SJCRH30 (cell line): ENCODE results near the gene PTH1R. TPM values are rescaled to one million over a fixed set of nuclear protein-coding genes. Genes with fewer than 3 reads are reported as not detected.

Experiments
- DNase-seq, 2 experiments: peaks; one replicate each; pipeline ENCODE4 v3.0.0-alpha.2; 2015 to 2020
- H3K27ac ChIP-seq: fragments of 250-450 bp; sonication (Bioruptor Pico); 2 replicates; pipeline ENCODE4 v1.5.1; 2020; ENCODE audit warnings: mild to moderate bottlenecking, moderate library complexity
- H3K27me3 ChIP-seq: fragments of 250-450 bp; sonication (Bioruptor Pico); 2 replicates; pipeline ENCODE4 v1.5.1; 2020; ENCODE audit warnings: mild to moderate bottlenecking, moderate library complexity
- H3K36me3 ChIP-seq: fragments of 250-450 bp; sonication (Bioruptor Pico); 2 replicates; pipeline ENCODE4 v1.5.1; 2020; ENCODE audit warnings: mild to moderate bottlenecking, moderate library complexity
- H3K4me1 ChIP-seq: fragments of 250-450 bp; sonication (Bioruptor Pico); 2 replicates; pipeline ENCODE4 v1.5.1; 2020; ENCODE audit warnings: mild to moderate bottlenecking, moderate library complexity
- H3K4me3 ChIP-seq: fragments of 250-450 bp; sonication (Bioruptor Pico); 2 replicates; pipeline ENCODE4 v1.5.1; 2020; ENCODE audit warnings: mild to moderate bottlenecking, moderate library complexity
- H3K9me3 ChIP-seq: fragments of 250-450 bp; sonication (Bioruptor Pico); replicated peaks from 2 replicates; pipeline ENCODE4 v1.5.1; 2020; ENCODE audit warnings: mild to moderate bottlenecking, moderate library complexity
- total RNA-seq: library from RNA; depleted of rRNA; stranded (reverse); fragments of >200 nt; shearing (Covaris generic); gene quantifications from 2 replicates; pipeline ENCODE4 v1.2.3, GENCODE V29; 2014

Gene PTH1R
- total RNA-seq, 1 experiment from 2014 or later = 6.7 TPM

DNA sequence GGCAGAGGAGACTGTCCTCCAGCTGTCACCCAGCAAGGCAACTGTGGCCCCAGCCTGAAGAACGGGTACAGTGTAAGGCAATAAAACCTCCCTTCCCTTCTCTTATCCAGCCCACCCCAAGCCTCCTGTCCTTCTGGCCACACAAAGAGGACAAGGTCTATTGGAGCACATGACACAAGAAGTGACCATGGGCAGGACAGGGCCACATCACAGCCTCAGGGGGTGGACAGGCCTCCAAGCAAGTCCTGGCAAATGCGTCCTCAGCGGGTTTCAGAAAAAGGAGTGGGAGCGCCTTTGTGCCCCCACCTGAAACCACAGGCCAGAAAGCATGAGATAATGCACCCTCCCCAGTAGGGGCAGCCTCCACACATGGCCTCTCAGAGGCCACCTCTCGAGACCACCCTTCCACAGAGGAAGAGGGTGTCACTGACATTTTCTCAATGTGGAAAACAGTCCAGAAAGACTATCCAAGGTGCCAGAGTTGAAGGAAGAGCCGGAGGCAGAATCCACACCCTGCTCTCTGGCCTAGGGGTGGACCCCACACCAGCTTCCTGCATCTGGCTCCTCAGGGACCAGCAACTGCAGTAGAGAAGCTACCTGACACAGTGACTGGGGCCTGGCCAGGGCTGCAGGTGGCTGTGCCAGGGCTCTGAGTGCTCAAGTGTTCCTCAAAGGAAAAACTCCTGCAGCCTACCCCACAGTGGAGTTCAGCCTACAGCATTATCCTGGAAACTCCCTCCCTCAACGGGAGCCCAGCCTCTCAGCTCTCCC is 55.1 kb downstream of the PTH1R start:
- Histone ChIP-seq H3K4me1 (peaks cover 37% of the 10 kb centered on the region), H3K36me3 (peaks cover 14% of the 10 kb centered on the region), H3K4me3 (no peak overlapping the region), H3K27me3 (no peaks in the 10 kb centered on the region), H3K9me3 (no peaks in the 10 kb centered on the region), H3K27ac (no peak overlapping the region)
- DNase-seq = no peak

GRCh38 chr3:46933261-46933660 is 55.7 kb downstream of the PTH1R start:
- no peak overlapping the region for H3K4me3 ChIP-seq
- no peaks in the 10 kb centered on the region for H3K9me3 ChIP-seq
- H3K27me3 ChIP-seq = no peaks in the 10 kb centered on the region
- peaks cover 37% of the 10 kb centered on the region for H3K4me1 ChIP-seq
- DNase-seq = no peak
- no peak overlapping the region for H3K27ac ChIP-seq
- H3K36me3 ChIP-seq = peaks cover 13% of the 10 kb centered on the region

GRCh38 chr3:46934072-46934471 is 56.6 kb downstream of the PTH1R start:
- Histone ChIP-seq H3K36me3 (peaks cover 7% of the 10 kb centered on the region; the same call in 1 of the 2 replicates), H3K27me3 (no peaks in the 10 kb centered on the region), H3K4me3 (no peak overlapping the region), H3K4me1 (peaks cover 37% of the 10 kb centered on the region), H3K27ac (no peak overlapping the region), H3K9me3 (no peaks in the 10 kb centered on the region)
- no peak for DNase-seq

- peaks cover 37% of the 10 kb centered on the region for H3K4me1 ChIP-seq
- H3K27ac ChIP-seq = no peak overlapping the region; the same call in 1 of the 2 replicates
- peaks cover 5% of the 10 kb centered on the region for H3K36me3 ChIP-seq
- H3K4me3 ChIP-seq = no peak overlapping the region
- no peaks in the 10 kb centered on the region for H3K27me3 ChIP-seq
- DNase-seq = peak in 1 of 2 experiments; percentile 32
- H3K9me3 ChIP-seq = no peaks in the 10 kb centered on the region
Measured at GRCh38 chr3:46934498-46935167, 57.1 kb downstream of the PTH1R start.

- Histone ChIP-seq H3K4me1 (peaks cover 37% of the 10 kb centered on the region), H3K4me3 (no peak overlapping the region), H3K27ac (peak overlapping the region; percentile 29), H3K9me3 (no peaks in the 10 kb centered on the region), H3K27me3 (no peaks in the 10 kb centered on the region), H3K36me3 (peaks cover 9% of the 10 kb centered on the region)
- peak; percentile 86 to 87 for DNase-seq
Measured at GRCh38 chr3:46935168-46935858, 57.8 kb downstream of the PTH1R start.

- DNase-seq = no peak
- H3K36me3 ChIP-seq = peaks cover 9% of the 10 kb centered on the region
- H3K27ac ChIP-seq = peak overlapping the region; percentile 29
- H3K4me3 ChIP-seq = no peak overlapping the region
- no peaks in the 10 kb centered on the region for H3K9me3 ChIP-seq
- peaks cover 37% of the 10 kb centered on the region for H3K4me1 ChIP-seq
- H3K27me3 ChIP-seq = no peaks in the 10 kb centered on the region
Measured at GRCh38 chr3:46935989-46936558, 58.6 kb downstream of the PTH1R start.

DNA sequence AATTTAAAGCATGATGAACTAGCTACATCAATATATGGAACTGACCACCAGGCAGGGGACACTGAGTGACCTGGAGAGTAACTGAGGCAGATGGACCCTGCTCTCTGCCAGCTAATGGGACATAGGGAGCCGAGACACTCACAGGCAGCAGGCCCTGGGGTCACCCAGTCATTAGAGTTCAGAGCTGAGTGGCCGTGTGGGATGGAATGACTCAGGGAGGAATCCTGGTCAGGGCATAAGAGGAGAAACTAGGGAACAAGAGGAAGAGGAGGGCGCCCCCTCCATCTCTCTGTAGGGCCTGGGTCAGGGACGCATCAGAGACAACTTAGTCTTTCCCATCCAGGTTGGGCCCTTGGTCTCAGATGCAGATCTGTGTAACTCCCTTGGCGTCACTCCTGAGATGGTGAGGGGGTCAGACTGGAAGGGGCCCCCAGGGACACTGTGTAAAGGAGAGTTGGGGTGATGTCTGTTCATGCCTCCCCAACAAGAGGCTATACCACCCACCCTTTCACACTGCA is 59.3 kb downstream of the PTH1R start:
- H3K36me3 ChIP-seq = peaks cover 9% of the 10 kb centered on the region
- no peaks in the 10 kb centered on the region for H3K27me3 ChIP-seq
- DNase-seq = no peak
- no peaks in the 10 kb centered on the region for H3K9me3 ChIP-seq
- H3K4me3 ChIP-seq = no peak overlapping the region
- peaks cover 32% of the 10 kb centered on the region for H3K4me1 ChIP-seq
- H3K27ac ChIP-seq = no peak overlapping the region

GRCh38 chr3:46938118-46938517 is 60.6 kb downstream of the PTH1R start:
- peaks cover 24% of the 10 kb centered on the region for H3K4me1 ChIP-seq
- H3K4me3 ChIP-seq = no peak overlapping the region
- no peaks in the 10 kb centered on the region for H3K27me3 ChIP-seq
- H3K9me3 ChIP-seq = no peaks in the 10 kb centered on the region
- H3K36me3 ChIP-seq = peaks cover 9% of the 10 kb centered on the region
- H3K27ac ChIP-seq = no peak overlapping the region
- DNase-seq = no peak

- H3K36me3 ChIP-seq = peaks cover 9% of the 10 kb centered on the region
- peaks cover 28% of the 10 kb centered on the region for H3K4me1 ChIP-seq
Measured at GRCh38 chr3:46939578-46940445, 62.3 kb downstream of the PTH1R start.

GRCh38 chr3:46942076-46942475 is 64.6 kb downstream of the PTH1R start:
- Histone ChIP-seq H3K27ac (no peak overlapping the region), H3K36me3 (peaks cover 15% of the 10 kb centered on the region), H3K27me3 (no peaks in the 10 kb centered on the region), H3K9me3 (no peaks in the 10 kb centered on the region), H3K4me1 (peaks cover 13% of the 10 kb centered on the region), H3K4me3 (no peak overlapping the region)
- DNase-seq = no peak

More at GRCh38 chr3:46939578-46940445, 62.3 kb downstream of the PTH1R start:
- H3K27me3 ChIP-seq = no peaks in the 10 kb centered on the region
- no peak overlapping the region for H3K4me3 ChIP-seq
- no peak for DNase-seq
- H3K27ac ChIP-seq = no peak overlapping the region
- no peaks in the 10 kb centered on the region for H3K9me3 ChIP-seq

- Histone ChIP-seq H3K36me3 (peaks cover 11% of the 10 kb centered on the region), H3K27me3 (no peaks in the 10 kb centered on the region), H3K9me3 (no peaks in the 10 kb centered on the region), H3K27ac (no peak overlapping the region), H3K4me1 (peaks cover 19% of the 10 kb centered on the region), H3K4me3 (no peak overlapping the region)
- no peak for DNase-seq
Measured at GRCh38 chr3:46942481-46943236, 65.1 kb downstream of the PTH1R start.

DNA sequence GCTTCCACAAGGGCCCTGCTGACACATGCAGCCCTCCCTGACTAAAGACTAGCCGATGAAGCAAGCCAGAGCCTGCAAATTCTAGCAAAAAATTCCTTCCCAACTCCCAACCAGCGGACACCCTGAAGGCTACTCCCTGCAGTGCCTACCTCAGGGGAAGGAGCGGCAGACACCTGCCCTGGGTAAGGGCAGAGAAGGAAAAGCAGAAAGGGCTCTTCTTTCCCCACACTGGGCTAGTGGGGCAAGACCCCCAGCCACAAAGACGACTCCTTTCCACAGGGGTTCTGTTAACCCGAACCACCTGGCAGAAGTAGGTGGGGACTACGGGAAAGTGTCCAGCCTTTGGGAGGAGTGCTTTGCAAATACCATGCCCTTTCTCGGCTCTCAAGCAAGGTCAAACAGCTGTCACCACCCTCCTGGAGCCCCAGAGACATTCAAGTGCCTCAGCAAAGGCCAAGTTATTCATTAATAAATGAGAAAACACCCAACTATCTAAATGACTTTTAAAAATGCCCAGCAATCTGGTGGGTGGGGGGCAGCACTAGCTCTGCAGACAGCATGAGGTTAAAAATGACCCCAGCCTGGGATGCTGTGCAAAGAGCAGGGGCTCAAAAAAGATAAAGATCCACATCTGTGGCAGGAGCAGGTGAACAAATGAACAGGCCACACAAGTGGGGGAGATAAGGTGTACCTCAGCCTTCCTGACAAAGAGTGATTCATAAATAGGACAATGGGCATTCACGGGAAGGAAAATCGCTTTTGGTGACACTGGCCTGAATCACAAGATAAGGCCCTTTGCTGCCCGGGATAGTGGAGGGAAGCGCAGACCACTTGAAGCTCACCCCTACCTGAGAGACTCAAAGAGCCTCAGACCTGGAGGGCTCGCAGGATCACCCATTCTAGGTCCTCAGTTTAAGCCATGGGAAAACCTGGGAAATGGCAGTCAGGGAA is 66.0 kb downstream of the PTH1R start:
- Histone ChIP-seq H3K27ac (peak overlapping the region; percentile 36; the same call in 1 of the 2 replicates), H3K27me3 (no peaks in the 10 kb centered on the region), H3K4me1 (peaks cover 28% of the 10 kb centered on the region), H3K36me3 (peaks cover 11% of the 10 kb centered on the region), H3K4me3 (no peak overlapping the region), H3K9me3 (no peaks in the 10 kb centered on the region)
- DNase-seq = peak; percentile 17 to 48
